ENCODE results near the gene CLBA1. TPM values are rescaled to one million over a fixed set of nuclear protein-coding genes. Genes with fewer than 3 reads are reported as not detected.

Gene CLBA1
- total RNA-seq (2014; rRNA removed; shearing (Covaris generic)): 10.4 and 13.5 TPM in 2 replicates
- polyA plus RNA-seq (2016; fragmentation: Nextera tagmentation; extraction: Ambion mirVana): 7.7 and 11.5 TPM in 2 replicates

GRCh38 chr14:104985675-104986486 lies at the start of gene CLBA1:
Gene CLBA1, plus strand, starts transcription at chr14:104985788. Its CDS starts 644 bp downstream, at chr14:104986432.
- no peaks in the 10 kb centered on the region for H3K79me2 ChIP-seq (ENCODE audit: insufficient read depth)
- peak within 1 kb of the TSS; percentile 78 for H2AFZ ChIP-seq
- H3K36me3 ChIP-seq (ENCODE audit: low read depth): no peaks in the 10 kb centered on the region
- 1% methylated on average over 50 to 66 of the region's 77 CpGs for WGBS, 2 experiments (ENCODE audit: low coverage in 1 of 2, low lambda C conversion rate in 2 of 2, missing lambda C conversion rate in 2 of 2)
- no peaks in the 10 kb centered on the region for H4K20me1 ChIP-seq (ENCODE audit: insufficient read depth)
- H3K4me1 ChIP-seq (ENCODE audit: insufficient read depth): peaks cover 5% of the 10 kb centered on the region
- no peak for TF ChIP-seq EZH2phosphoT487 (IDR thresholded peaks at IDR 0.05; ENCODE audit: insufficient read depth, low read depth)
- TF ChIP-seq EZH2 (IDR thresholded peaks at IDR 0.05; ENCODE audit: insufficient read depth, poor library complexity, severe bottlenecking): no peak
- no peaks in the 10 kb centered on the region for H3K9me3 ChIP-seq (ENCODE audit: low read depth)
- peak within 1 kb of the TSS; percentile 78 for H3K27ac ChIP-seq
- H3K27me3 ChIP-seq (replicated peaks; ENCODE audit: insufficient read depth): no peaks in the 10 kb centered on the region
- H3K4me2 ChIP-seq (ENCODE audit: unreplicated experiment): peak within 1 kb of the TSS; percentile 70
- H3F3A ChIP-seq (ENCODE audit: insufficient read depth): no peaks in the 10 kb centered on the region
- DNase-seq: peak; percentile 97
- in situ Hi-C loops (cut with MboI): no loop called here
- H3K4me3 ChIP-seq: peak within 1 kb of the TSS; percentile 81
- H3K9ac ChIP-seq: peak within 1 kb of the TSS; percentile 92
- no peaks in the 10 kb centered on the region for H3K9me2 ChIP-seq (ENCODE audit: insufficient read depth)

GRCh38 chr14:104935955-104936354 lies 49.6 kb upstream of the CLBA1 start:
- Histone ChIP-seq H3K9ac (no peak overlapping the region), H3K4me3 (no peak overlapping the region), H2AFZ (no peak overlapping the region), H3K27ac (no peak overlapping the region), H3K27me3 (replicated peaks; ENCODE audit: insufficient read depth) (no peaks in the 10 kb centered on the region), H3F3A (ENCODE audit: insufficient read depth) (0 out of 2 replicates have a peak, but pooled peaks cover 8% of the 10 kb centered on the region), H4K20me1 (ENCODE audit: insufficient read depth) (no peaks in the 10 kb centered on the region), H3K36me3 (ENCODE audit: low read depth) (no peaks in the 10 kb centered on the region), H3K4me1 (ENCODE audit: insufficient read depth) (no peaks in the 10 kb centered on the region), H3K79me2 (ENCODE audit: insufficient read depth) (no peaks in the 10 kb centered on the region), H3K9me2 (ENCODE audit: insufficient read depth) (no peaks in the 10 kb centered on the region), H3K4me2 (ENCODE audit: unreplicated experiment) (no peak overlapping the region), H3K9me3 (ENCODE audit: low read depth) (no peaks in the 10 kb centered on the region)
- DNase-seq: no peak
- 20 to 22% methylated on average over 2 of the region's 2 CpGs for WGBS, 2 experiments (ENCODE audit: low coverage in 1 of 2, low lambda C conversion rate in 2 of 2, missing lambda C conversion rate in 2 of 2)
- in situ Hi-C loops (cut with MboI): no loop called here
- TF ChIP-seq EZH2 (IDR thresholded peaks at IDR 0.05; ENCODE audit: insufficient read depth, poor library complexity, severe bottlenecking) (no peak), EZH2phosphoT487 (IDR thresholded peaks at IDR 0.05; ENCODE audit: insufficient read depth, low read depth) (no peak)

GRCh38 chr14:104936361-104937155 lies 49.0 kb upstream of the CLBA1 start:
- TF ChIP-seq EZH2phosphoT487 (IDR thresholded peaks at IDR 0.05; ENCODE audit: insufficient read depth, low read depth) (no peak), EZH2 (IDR thresholded peaks at IDR 0.05; ENCODE audit: insufficient read depth, poor library complexity, severe bottlenecking) (no peak)
- in situ Hi-C loops (cut with MboI): no loop called here

GRCh38 chr14:104937161-104937560 lies 48.4 kb upstream of the CLBA1 start:
- TF ChIP-seq EZH2 (IDR thresholded peaks at IDR 0.05; ENCODE audit: insufficient read depth, poor library complexity, severe bottlenecking) (no peak), EZH2phosphoT487 (IDR thresholded peaks at IDR 0.05; ENCODE audit: insufficient read depth, low read depth) (no peak)
- Histone ChIP-seq H3K4me3 (no peak overlapping the region), H3K36me3 (ENCODE audit: low read depth) (no peaks in the 10 kb centered on the region), H3K27ac (no peak overlapping the region), H3K9ac (no peak overlapping the region), H3K9me2 (ENCODE audit: insufficient read depth) (no peaks in the 10 kb centered on the region), H3K9me3 (ENCODE audit: low read depth) (no peaks in the 10 kb centered on the region), H3F3A (ENCODE audit: insufficient read depth) (0 out of 2 replicates have a peak, but pooled peaks cover 8% of the 10 kb centered on the region), H3K79me2 (ENCODE audit: insufficient read depth) (no peaks in the 10 kb centered on the region), H3K4me1 (ENCODE audit: insufficient read depth) (no peaks in the 10 kb centered on the region), H3K4me2 (ENCODE audit: unreplicated experiment) (no peak overlapping the region), H2AFZ (no peak overlapping the region), H3K27me3 (replicated peaks; ENCODE audit: insufficient read depth) (no peaks in the 10 kb centered on the region), H4K20me1 (ENCODE audit: insufficient read depth) (no peaks in the 10 kb centered on the region)
- DNase-seq: no peak
- in situ Hi-C loops (cut with MboI): no loop called here
- 86 to 90% methylated on average over 4 of the region's 4 CpGs for WGBS, 2 experiments (ENCODE audit: low coverage in 1 of 2, low lambda C conversion rate in 2 of 2, missing lambda C conversion rate in 2 of 2)

More at GRCh38 chr14:104936361-104937155, 49.0 kb upstream of the CLBA1 start:
- Histone ChIP-seq H3K9ac (no peak overlapping the region), H3K27ac (no peak overlapping the region), H3K79me2 (ENCODE audit: insufficient read depth) (no peaks in the 10 kb centered on the region), H3K9me2 (ENCODE audit: insufficient read depth) (no peaks in the 10 kb centered on the region), H3K4me3 (no peak overlapping the region), H3F3A (ENCODE audit: insufficient read depth) (0 out of 2 replicates have a peak, but pooled peaks cover 8% of the 10 kb centered on the region), H2AFZ (no peak overlapping the region), H3K36me3 (ENCODE audit: low read depth) (no peaks in the 10 kb centered on the region), H3K9me3 (ENCODE audit: low read depth) (no peaks in the 10 kb centered on the region), H4K20me1 (ENCODE audit: insufficient read depth) (no peaks in the 10 kb centered on the region), H3K27me3 (replicated peaks; ENCODE audit: insufficient read depth) (no peaks in the 10 kb centered on the region), H3K4me1 (ENCODE audit: insufficient read depth) (no peaks in the 10 kb centered on the region), H3K4me2 (ENCODE audit: unreplicated experiment) (no peak overlapping the region)
- no peak for DNase-seq
- WGBS, 2 experiments (ENCODE audit: low coverage in 1 of 2, low lambda C conversion rate in 2 of 2, missing lambda C conversion rate in 2 of 2): 69 to 76% methylated on average over 10 of the region's 10 CpGs

Measured in GM23248 (cell line).